ENCODE measurements around the gene DKC1. TPM values are rescaled to one million over a fixed set of nuclear protein-coding genes. Genes with fewer than 3 reads are reported as not detected.

Gene DKC1
- total RNA-seq, 1 donor from 2014 or later: 45.6 TPM

DNA sequence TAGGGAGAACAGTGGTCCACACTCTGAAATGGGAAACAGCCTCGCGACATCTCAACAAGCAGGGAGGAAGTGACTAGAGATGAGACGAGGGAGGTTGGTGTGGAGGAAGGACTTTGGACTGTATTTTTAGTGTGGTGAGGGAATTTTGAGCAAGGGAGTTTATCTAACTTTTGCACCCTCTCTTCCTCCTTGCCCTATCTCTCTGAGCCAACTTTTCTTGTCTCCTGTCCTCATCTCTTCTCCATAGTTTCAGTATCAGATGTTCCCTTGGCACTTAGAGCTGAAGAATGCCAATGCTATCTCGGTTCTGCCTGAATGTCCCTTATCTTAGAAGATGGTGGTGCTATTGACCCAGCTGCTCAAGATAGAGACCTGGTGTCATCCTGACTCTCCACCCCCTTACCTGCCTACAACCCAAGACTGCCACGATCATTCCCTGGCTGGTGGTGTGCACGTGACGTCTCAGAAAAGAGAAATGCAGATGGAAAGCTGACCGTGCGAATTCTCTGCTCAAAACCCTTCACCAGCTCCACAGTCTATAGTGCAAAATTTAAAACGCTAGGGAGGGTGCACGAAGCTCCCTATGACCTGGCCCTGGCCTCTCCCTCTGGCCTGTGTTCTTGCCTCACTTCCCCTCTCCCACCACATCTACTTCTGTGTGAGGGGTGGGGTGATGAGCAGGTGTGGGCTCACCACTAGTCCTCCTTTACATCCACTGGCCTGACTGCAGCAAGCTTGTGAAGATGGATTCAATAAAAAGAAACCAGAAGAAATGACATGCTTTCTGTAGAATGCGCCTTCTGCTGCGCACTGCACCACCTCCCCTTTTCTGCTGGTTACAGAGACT is 21.7 kb downstream of the DKC1 start:
- no peaks in the 10 kb centered on the region for H4K20me1 ChIP-seq (ENCODE audit: low read depth)
- peaks cover 4% of the 10 kb centered on the region for H3K27me3 Mint-ChIP-seq (ENCODE audit: insufficient read depth, low read depth)
- H3K9ac ChIP-seq: no peak overlapping the region
- peaks cover 5% of the 10 kb centered on the region for H3K9me3 ChIP-seq (ENCODE audit: low read depth)
- H3K4me3 ChIP-seq: no peak overlapping the region
- no peak overlapping the region for H3K27ac Mint-ChIP-seq
- no peaks in the 10 kb centered on the region for H3K79me2 ChIP-seq (ENCODE audit: low read depth)
- no peak for DNase-seq (ENCODE audit: low spot score)
- H2AFZ ChIP-seq (replicated peaks): no peak overlapping the region
- no peak overlapping the region for H3K27ac ChIP-seq
- peaks cover 12% of the 10 kb centered on the region for H3K36me3 Mint-ChIP-seq
- H3F3A ChIP-seq (ENCODE audit: low read depth): no peaks in the 10 kb centered on the region
- no peaks in the 10 kb centered on the region for H3K36me3 ChIP-seq
- H3K4me3 Mint-ChIP-seq: no peak overlapping the region
- H3K27me3 ChIP-seq: no peaks in the 10 kb centered on the region
- H3K4me2 ChIP-seq: no peak overlapping the region
- no peaks in the 10 kb centered on the region for H3K4me1 ChIP-seq
- peaks cover 10% of the 10 kb centered on the region for H3K9me3 Mint-ChIP-seq
- TF ChIP-seq EZH2phosphoT487 (IDR thresholded peaks at IDR 0.05) (no peak), EZH2 (IDR thresholded peaks at IDR 0.05) (no peak)
- TF ChIP-seq, protein P1, sequence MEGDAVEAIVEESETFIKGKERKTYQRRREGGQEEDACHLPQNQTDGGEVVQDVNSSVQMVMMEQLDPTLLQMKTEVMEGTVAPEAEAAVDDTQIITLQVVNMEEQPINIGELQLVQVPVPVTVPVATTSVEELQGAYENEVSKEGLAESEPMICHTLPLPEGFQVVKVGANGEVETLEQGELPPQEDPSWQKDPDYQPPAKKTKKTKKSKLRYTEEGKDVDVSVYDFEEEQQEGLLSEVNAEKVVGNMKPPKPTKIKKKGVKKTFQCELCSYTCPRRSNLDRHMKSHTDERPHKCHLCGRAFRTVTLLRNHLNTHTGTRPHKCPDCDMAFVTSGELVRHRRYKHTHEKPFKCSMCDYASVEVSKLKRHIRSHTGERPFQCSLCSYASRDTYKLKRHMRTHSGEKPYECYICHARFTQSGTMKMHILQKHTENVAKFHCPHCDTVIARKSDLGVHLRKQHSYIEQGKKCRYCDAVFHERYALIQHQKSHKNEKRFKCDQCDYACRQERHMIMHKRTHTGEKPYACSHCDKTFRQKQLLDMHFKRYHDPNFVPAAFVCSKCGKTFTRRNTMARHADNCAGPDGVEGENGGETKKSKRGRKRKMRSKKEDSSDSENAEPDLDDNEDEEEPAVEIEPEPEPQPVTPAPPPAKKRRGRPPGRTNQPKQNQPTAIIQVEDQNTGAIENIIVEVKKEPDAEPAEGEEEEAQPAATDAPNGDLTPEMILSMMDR (IDR thresholded peaks at IDR 0.05): no peak
- no peaks in the 10 kb centered on the region for H3K4me1 Mint-ChIP-seq

DNA sequence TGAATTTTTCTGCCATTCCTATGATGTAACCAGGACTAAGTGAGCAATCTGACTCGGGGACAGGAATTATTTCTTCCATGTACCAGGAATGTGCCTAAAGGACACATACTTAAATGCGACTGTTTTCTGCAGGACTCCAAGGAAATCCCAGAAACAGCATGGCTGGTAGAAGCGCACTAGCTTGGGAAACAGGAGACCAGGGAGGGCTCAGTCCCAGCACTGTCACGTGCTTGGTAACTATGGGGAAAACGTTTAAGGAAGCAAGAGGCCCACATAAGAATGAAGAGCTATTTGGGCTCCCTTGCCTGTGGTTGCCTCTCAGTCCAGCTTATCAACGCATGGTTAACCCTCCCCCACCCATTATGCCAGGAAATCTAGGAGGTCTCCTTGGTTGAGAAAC is 23.1 kb downstream of the DKC1 start:
- Mint-ChIP-seq H3K27ac (no peak overlapping the region), H3K4me1 (no peaks in the 10 kb centered on the region), H3K27me3 (ENCODE audit: insufficient read depth, low read depth) (peaks cover 4% of the 10 kb centered on the region), H3K9me3 (peaks cover 13% of the 10 kb centered on the region), H3K36me3 (peaks cover 18% of the 10 kb centered on the region), H3K4me3 (no peak overlapping the region)
- H3K4me3 ChIP-seq: no peak overlapping the region
- no peaks in the 10 kb centered on the region for H3F3A ChIP-seq (ENCODE audit: low read depth)
- no peaks in the 10 kb centered on the region for H3K36me3 ChIP-seq
- no peaks in the 10 kb centered on the region for H4K20me1 ChIP-seq (ENCODE audit: low read depth)
- peaks cover 5% of the 10 kb centered on the region for H3K9me3 ChIP-seq (ENCODE audit: low read depth)
- H3K27ac ChIP-seq: no peak overlapping the region
- H2AFZ ChIP-seq (replicated peaks): no peak overlapping the region
- no peak overlapping the region for H3K4me2 ChIP-seq
- H3K9ac ChIP-seq: no peak overlapping the region
- no peaks in the 10 kb centered on the region for H3K4me1 ChIP-seq
- no peak for DNase-seq (ENCODE audit: low spot score)
- no peaks in the 10 kb centered on the region for H3K79me2 ChIP-seq (ENCODE audit: low read depth)
- TF ChIP-seq EZH2phosphoT487 (IDR thresholded peaks at IDR 0.05): no peak
- TF ChIP-seq, protein P1 (IDR thresholded peaks at IDR 0.05): no peak
- TF ChIP-seq EZH2 (IDR thresholded peaks at IDR 0.05): no peak
- H3K27me3 ChIP-seq: no peaks in the 10 kb centered on the region

DNA sequence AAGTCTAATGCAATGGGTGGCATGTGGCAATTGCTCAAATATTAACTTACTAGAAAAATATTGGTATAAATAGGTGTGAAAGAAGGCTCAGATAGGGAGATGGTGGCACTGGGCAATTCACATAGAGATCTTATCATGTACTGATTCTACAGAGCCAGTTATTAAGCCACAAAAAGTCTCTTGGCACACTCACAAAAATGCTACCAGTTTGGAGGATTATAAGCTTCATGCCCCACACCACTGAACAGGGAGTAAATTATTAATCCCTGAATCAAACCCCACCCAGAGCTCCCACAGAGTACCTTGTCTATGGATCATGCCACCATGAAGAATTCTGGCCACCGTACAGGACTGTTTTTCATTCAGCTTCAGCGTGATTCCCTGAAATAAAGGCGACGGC is 28.8 kb downstream of the DKC1 start:
- H3K4me3 ChIP-seq: no peak overlapping the region
- Mint-ChIP-seq H3K4me1 (no peaks in the 10 kb centered on the region), H3K27me3 (ENCODE audit: insufficient read depth, low read depth) (peaks cover 11% of the 10 kb centered on the region), H3K9me3 (peaks cover 10% of the 10 kb centered on the region), H3K27ac (no peak overlapping the region), H3K4me3 (no peak overlapping the region), H3K36me3 (peaks cover 8% of the 10 kb centered on the region)
- H3K27me3 ChIP-seq: peaks cover 32% of the 10 kb centered on the region
- H3K4me1 ChIP-seq: no peaks in the 10 kb centered on the region
- H4K20me1 ChIP-seq (ENCODE audit: low read depth): no peaks in the 10 kb centered on the region
- H2AFZ ChIP-seq (replicated peaks): no peak overlapping the region
- no peaks in the 10 kb centered on the region for H3F3A ChIP-seq (ENCODE audit: low read depth)
- H3K79me2 ChIP-seq (ENCODE audit: low read depth): no peaks in the 10 kb centered on the region
- no peak overlapping the region for H3K4me2 ChIP-seq
- DNase-seq (ENCODE audit: low spot score): no peak
- no peak overlapping the region for H3K9ac ChIP-seq
- H3K36me3 ChIP-seq: no peaks in the 10 kb centered on the region
- no peak for TF ChIP-seq EZH2 (IDR thresholded peaks at IDR 0.05)
- TF ChIP-seq, protein P1 (IDR thresholded peaks at IDR 0.05): no peak
- H3K9me3 ChIP-seq (ENCODE audit: low read depth): peaks cover 5% of the 10 kb centered on the region
- H3K27ac ChIP-seq: no peak overlapping the region
